ENCODE results near the gene ABCC6.
"Not testable (repeated sequence)": the region's sequence is repeated elsewhere in the genome, so short reads cannot be mapped to it uniquely, and the experiment has no call there.

DNA sequence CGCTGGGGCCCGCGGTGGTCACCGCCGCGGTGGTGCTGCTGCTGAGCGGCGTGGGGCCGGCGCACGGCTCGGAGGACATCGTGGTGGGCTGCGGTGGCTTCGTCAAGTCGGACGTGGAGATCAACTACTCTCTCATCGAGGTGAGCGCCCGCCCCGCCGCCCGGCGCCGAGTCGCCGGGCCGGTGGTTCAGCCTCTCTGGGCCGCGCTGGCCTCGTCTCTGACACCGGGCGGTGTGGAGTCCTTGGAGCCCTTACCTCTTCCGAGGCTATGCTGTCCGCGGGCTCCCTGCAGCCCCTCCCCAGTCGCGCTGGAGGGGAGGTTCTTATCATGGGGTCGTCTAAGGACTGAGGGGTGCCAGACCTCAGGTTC lies 9.4 kb upstream of the ABCC6 start:
- TF ChIP-seq, protein P1, sequence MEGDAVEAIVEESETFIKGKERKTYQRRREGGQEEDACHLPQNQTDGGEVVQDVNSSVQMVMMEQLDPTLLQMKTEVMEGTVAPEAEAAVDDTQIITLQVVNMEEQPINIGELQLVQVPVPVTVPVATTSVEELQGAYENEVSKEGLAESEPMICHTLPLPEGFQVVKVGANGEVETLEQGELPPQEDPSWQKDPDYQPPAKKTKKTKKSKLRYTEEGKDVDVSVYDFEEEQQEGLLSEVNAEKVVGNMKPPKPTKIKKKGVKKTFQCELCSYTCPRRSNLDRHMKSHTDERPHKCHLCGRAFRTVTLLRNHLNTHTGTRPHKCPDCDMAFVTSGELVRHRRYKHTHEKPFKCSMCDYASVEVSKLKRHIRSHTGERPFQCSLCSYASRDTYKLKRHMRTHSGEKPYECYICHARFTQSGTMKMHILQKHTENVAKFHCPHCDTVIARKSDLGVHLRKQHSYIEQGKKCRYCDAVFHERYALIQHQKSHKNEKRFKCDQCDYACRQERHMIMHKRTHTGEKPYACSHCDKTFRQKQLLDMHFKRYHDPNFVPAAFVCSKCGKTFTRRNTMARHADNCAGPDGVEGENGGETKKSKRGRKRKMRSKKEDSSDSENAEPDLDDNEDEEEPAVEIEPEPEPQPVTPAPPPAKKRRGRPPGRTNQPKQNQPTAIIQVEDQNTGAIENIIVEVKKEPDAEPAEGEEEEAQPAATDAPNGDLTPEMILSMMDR (IDR thresholded peaks at IDR 0.05; ENCODE audit: insufficient read depth, low read length, poor library complexity, severe bottlenecking), result not testable (repeated sequence)
- TF ChIP-seq EZH2phosphoT487 (conservative IDR thresholded peaks at IDR 0.05; ENCODE audit: low read length), result not testable (repeated sequence)
